SW480 (cell line): ENCODE data around the gene SPTA1.
"Not testable (repeated sequence)": the region's sequence is repeated elsewhere in the genome, so short reads cannot be mapped to it uniquely, and the experiment has no call there.

ENCODE experiments used
- DNase-seq: peaks from one replicate; pipeline ENCODE4 v3.0.0-alpha.2; 2016; ENCODE audit warnings: low spot score

The SPTA1 gene

GRCh38 chr1:158686111-158687009 lies at the start of gene SPTA1:
Gene SPTA1, minus strand, starts transcription at chr1:158686715. Its CDS starts 198 bp downstream, at chr1:158686517.
- no peak for DNase-seq

- no peak for DNase-seq
Observed at GRCh38 chr1:158735848-158736247, 49.3 kb upstream of the SPTA1 start.

- no peak for DNase-seq
Observed at GRCh38 chr1:158732524-158732923, 46.0 kb upstream of the SPTA1 start.

GRCh38 chr1:158731707-158732106 lies 45.2 kb upstream of the SPTA1 start:
- DNase-seq = no peak

- no peak for DNase-seq
Observed at GRCh38 chr1:158730453-158730852, 43.9 kb upstream of the SPTA1 start.

GRCh38 chr1:158728510-158729225 lies 42.2 kb upstream of the SPTA1 start:
- DNase-seq = no peak

- no peak for DNase-seq
Observed at GRCh38 chr1:158724442-158724841, 37.9 kb upstream of the SPTA1 start.

GRCh38 chr1:158720620-158721019 lies 34.1 kb upstream of the SPTA1 start, which contains the start of gene OR6K3:
Gene OR6K3, minus strand, starts transcription at chr1:158720720. Its CDS starts 2,605 bp downstream, at chr1:158718115.
- no peak for DNase-seq

- no peak for DNase-seq
Observed at GRCh38 chr1:158719664-158720063, 33.1 kb upstream of the SPTA1 start.

GRCh38 chr1:158717344-158717743 lies 30.8 kb upstream of the SPTA1 start:
- no peak for DNase-seq

- DNase-seq = no peak
Observed at GRCh38 chr1:158716335-158716734, 29.8 kb upstream of the SPTA1 start.

- no peak for DNase-seq
Observed at GRCh38 chr1:158714754-158715153, 28.2 kb upstream of the SPTA1 start.

- DNase-seq = no peak
Observed at GRCh38 chr1:158711098-158711497, 24.6 kb upstream of the SPTA1 start.

GRCh38 chr1:158706096-158706495 lies 19.6 kb upstream of the SPTA1 start:
- no peak for DNase-seq

GRCh38 chr1:158700552-158700951 lies 14.0 kb upstream of the SPTA1 start, which contains the start of gene OR6K2:
Gene OR6K2, minus strand, starts transcription at chr1:158700652. Its CDS starts 0 bp downstream, at chr1:158700652.
- no peak for DNase-seq

GRCh38 chr1:158694596-158694995 lies 8.1 kb upstream of the SPTA1 start:
- no peak for DNase-seq

GRCh38 chr1:158692356-158692755 lies 5.8 kb upstream of the SPTA1 start:
- no peak for DNase-seq

GRCh38 chr1:158691907-158692306 lies 5.4 kb upstream of the SPTA1 start:
- no peak for DNase-seq

- not testable (repeated sequence) for DNase-seq
Observed at GRCh38 chr1:158691149-158691548, 4.6 kb upstream of the SPTA1 start.

- no peak for DNase-seq
Observed at GRCh38 chr1:158689875-158690274, 3.4 kb upstream of the SPTA1 start.

GRCh38 chr1:158689110-158689509 lies 2.6 kb upstream of the SPTA1 start:
- no peak for DNase-seq

- not testable (repeated sequence) for DNase-seq
Observed at GRCh38 chr1:158688343-158688742, 1.8 kb upstream of the SPTA1 start.

- no peak for DNase-seq
Observed at GRCh38 chr1:158687037-158687436, 522 bp upstream of the SPTA1 start.
